ENCODE data around the gene TCFL5. TPM values are rescaled to one million over a fixed set of nuclear protein-coding genes. Genes with fewer than 3 reads are reported as not detected.

TCFL5 gene
- total and polyA plus RNA-seq, 10 of the 15 experiments (the other 5 are each of a cell fraction or from before 2014, with no cell fraction given) = 0.48 to 8.1 (median 3.8) TPM

DNA sequence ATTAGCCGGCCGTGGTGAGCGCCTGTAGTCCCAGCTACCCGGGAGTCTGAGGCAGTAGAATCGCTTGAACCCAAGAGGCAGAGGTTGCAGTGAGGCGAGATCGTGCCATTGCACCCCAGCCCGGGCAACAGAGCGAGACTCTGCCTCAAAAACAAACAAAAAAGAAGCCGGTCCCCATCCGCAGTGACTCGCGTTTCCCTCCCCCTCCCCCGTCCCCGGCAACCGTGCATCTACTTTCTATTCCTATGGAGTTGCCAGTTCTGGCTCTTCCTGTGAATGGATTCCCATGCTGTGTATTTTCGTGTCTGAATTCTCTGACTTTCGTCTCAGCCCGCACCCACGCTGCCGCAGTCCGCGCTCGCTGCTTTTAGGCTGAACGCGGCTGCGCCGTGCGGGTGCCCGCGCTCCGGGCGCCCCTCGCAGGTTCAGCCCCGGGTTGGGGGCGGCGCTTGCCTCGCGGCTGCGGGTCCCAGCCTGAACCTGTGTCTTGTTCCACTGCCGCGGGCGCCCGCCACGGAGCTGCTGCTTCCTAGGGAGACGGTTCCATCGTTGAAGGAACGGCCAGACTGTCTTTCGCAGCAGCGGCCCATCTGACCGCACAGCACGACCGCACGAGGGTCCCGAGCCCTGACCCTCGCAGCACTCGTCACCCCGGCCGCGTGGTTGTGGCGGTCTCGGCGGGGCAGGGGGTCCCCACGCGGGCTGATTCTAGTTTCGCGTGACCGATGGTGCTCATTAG is 66.4 kb downstream of the TCFL5 start:
- DNase-seq (ENCODE audit: low read depth, low spot score) = no peak
- H3K27ac ChIP-seq (ENCODE audit: control insufficient read depth, insufficient read depth) = peak overlapping the region; percentile 71
- intact Hi-C loops (cut with micrococcal nuclease; ENCODE audit: unreplicated experiment) = loop anchor here (2.0 kb wide), 1 partner anchor 176 kb away; no protein-coding TSS in a partner anchor
- no peaks in the 10 kb centered on the region; a peak in 1 of 4 replicates for H3K27me3 ChIP-seq (replicated peaks in 1 of 2; ENCODE audit: control insufficient read depth in 2 of 2, insufficient read depth in 2 of 2, low read length in 1 of 2)
- in situ Hi-C loops (cut with MboI) = loop anchor here (10.0 kb wide), 1 partner anchor 140 kb away; no protein-coding TSS in a partner anchor
- peaks cover 5 to 6% of the 10 kb centered on the region in 2 experiments for H3K36me3 ChIP-seq (ENCODE audit: control insufficient read depth in 2 of 2, insufficient read depth in 2 of 2, low read length in 1 of 2)
- ATAC-seq = peak; percentile 38
- RAD21 ChIA-PET (ENCODE audit: unreplicated experiment) = interaction anchor here (0.5 to 2.1 kb wide), 6 partner anchors 28 to 293 kb away, joined by 3 to 12 read pairs (median 5); no protein-coding TSS in a partner anchor
- SMC1A ChIA-PET (ENCODE audit: uncharacterized antibody, unreplicated experiment) = interaction anchor here (0.8 kb wide), 1 partner anchor 8 kb away, joined by 4 read pairs; no protein-coding TSS in a partner anchor
- peaks cover 7% of the 10 kb centered on the region for H3K79me2 ChIP-seq (ENCODE audit: control insufficient read depth, insufficient read depth, low read length)
- FAIRE-seq = no peak
- BruUV-seq (replicated peaks) = no TSS peak
- H3K4me1 ChIP-seq (ENCODE audit: control insufficient read depth, insufficient read depth, low read length) = peaks cover 19% of the 10 kb centered on the region
- CTCF ChIA-PET = interaction anchor here (1.1 to 5.0 kb wide), 2 partner anchors 12 to 171 kb away, joined by 3 to 43 read pairs; no protein-coding TSS in a partner anchor
- H4K20me1 ChIP-seq (ENCODE audit: control insufficient read depth, insufficient read depth) = no peaks in the 10 kb centered on the region
- peak overlapping the region; percentile 95 for H3K4me2 ChIP-seq (ENCODE audit: control insufficient read depth, insufficient read depth)
- H3K9me3 ChIP-seq (replicated peaks; ENCODE audit: control insufficient read depth, insufficient read depth, low read length) = no peaks in the 10 kb centered on the region
- H2AFZ ChIP-seq (ENCODE audit: control insufficient read depth, low read depth, low read length) = peak overlapping the region; percentile 77
- POLR2A ChIA-PET = interaction anchor here (1.5 to 3.1 kb wide), 7 partner anchors 10 to 293 kb away, joined by 3 to 19 read pairs (median 9); partner anchors contain the start of genes GID8, OGFR and SLCO4A1
- H3K4me3 ChIP-seq = peak overlapping the region; percentile 76
- peak overlapping the region; percentile 69 for H3K9ac ChIP-seq (ENCODE audit: control insufficient read depth, insufficient read depth, low read length)
- under 1% methylated on average over 67 of the region's 68 CpGs for WGBS (ENCODE audit: insufficient coverage, insufficient replicate concordance, low lambda C conversion rate, missing lambda C conversion rate)
- TF ChIP-seq GATAD2B (conservative IDR thresholded peaks at IDR 0.05; ENCODE audit: low read depth) (peak; percentile 76; the same call in 1 of the 2 replicates), CBFB (IDR thresholded peaks at IDR 0.05; ENCODE audit: low read depth) (0 out of 2 replicates have a peak, but pooled peaks have one; percentile 31), MYB (IDR thresholded peaks at IDR 0.05; ENCODE audit: borderline replicate concordance, low read depth, low read length) (no peak), TCF12 (IDR thresholded peaks at IDR 0.05; ENCODE audit: low read depth, low read length) (0 out of 2 replicates have a peak, but pooled peaks have one; percentile 12), EP300 (IDR thresholded peaks at IDR 0.05; ENCODE audit: borderline replicate concordance in 1 of 2, control insufficient read depth in 1 of 2, low read depth in 2 of 2, low read length in 2 of 2) (no peak), CHD1 (IDR thresholded peaks at IDR 0.05; ENCODE audit: low read depth, low read length) (no peak), POLR2A (IDR thresholded peaks at IDR 0.05; ENCODE audit: low read depth, low read length) (peak; percentile 67; the same call in 1 of the 2 replicates), RUNX3 (IDR thresholded peaks at IDR 0.05; ENCODE audit: low read length) (peak; percentile 19; the same call in 1 of the 2 replicates), ZNF384 (IDR thresholded peaks at IDR 0.05; ENCODE audit: borderline replicate concordance, low read depth, low read length) (peak; percentile 58), KDM1A (IDR thresholded peaks at IDR 0.05; ENCODE audit: borderline replicate concordance) (no peak), MYC (IDR thresholded peaks at IDR 0.05; ENCODE audit: insufficient read depth, insufficient read length, insufficient replicate concordance, low read length, severe bottlenecking) (no peak), TARDBP (IDR thresholded peaks at IDR 0.05; ENCODE audit: borderline replicate concordance) (no peak), EED (IDR thresholded peaks at IDR 0.05; ENCODE audit: low read depth) (peak; percentile 17; the same call in 1 of the 2 replicates), SREBF1 (IDR thresholded peaks at IDR 0.05; ENCODE audit: low read length) (no peak)
- TF ChIP-seq, protein P1, sequence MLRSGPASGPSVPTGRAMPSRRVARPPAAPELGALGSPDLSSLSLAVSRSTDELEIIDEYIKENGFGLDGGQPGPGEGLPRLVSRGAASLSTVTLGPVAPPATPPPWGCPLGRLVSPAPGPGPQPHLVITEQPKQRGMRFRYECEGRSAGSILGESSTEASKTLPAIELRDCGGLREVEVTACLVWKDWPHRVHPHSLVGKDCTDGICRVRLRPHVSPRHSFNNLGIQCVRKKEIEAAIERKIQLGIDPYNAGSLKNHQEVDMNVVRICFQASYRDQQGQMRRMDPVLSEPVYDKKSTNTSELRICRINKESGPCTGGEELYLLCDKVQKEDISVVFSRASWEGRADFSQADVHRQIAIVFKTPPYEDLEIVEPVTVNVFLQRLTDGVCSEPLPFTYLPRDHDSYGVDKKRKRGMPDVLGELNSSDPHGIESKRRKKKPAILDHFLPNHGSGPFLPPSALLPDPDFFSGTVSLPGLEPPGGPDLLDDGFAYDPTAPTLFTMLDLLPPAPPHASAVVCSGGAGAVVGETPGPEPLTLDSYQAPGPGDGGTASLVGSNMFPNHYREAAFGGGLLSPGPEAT (IDR thresholded peaks at IDR 0.05; ENCODE audit: low read depth) = no peak
- TF ChIP-seq, protein P2, sequence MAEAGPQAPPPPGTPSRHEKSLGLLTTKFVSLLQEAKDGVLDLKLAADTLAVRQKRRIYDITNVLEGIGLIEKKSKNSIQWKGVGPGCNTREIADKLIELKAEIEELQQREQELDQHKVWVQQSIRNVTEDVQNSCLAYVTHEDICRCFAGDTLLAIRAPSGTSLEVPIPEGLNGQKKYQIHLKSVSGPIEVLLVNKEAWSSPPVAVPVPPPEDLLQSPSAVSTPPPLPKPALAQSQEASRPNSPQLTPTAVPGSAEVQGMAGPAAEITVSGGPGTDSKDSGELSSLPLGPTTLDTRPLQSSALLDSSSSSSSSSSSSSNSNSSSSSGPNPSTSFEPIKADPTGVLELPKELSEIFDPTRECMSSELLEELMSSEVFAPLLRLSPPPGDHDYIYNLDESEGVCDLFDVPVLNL (IDR thresholded peaks at IDR 0.05; ENCODE audit: low read depth, low read length) = no peak
- TF ChIP-seq, protein P3, sequence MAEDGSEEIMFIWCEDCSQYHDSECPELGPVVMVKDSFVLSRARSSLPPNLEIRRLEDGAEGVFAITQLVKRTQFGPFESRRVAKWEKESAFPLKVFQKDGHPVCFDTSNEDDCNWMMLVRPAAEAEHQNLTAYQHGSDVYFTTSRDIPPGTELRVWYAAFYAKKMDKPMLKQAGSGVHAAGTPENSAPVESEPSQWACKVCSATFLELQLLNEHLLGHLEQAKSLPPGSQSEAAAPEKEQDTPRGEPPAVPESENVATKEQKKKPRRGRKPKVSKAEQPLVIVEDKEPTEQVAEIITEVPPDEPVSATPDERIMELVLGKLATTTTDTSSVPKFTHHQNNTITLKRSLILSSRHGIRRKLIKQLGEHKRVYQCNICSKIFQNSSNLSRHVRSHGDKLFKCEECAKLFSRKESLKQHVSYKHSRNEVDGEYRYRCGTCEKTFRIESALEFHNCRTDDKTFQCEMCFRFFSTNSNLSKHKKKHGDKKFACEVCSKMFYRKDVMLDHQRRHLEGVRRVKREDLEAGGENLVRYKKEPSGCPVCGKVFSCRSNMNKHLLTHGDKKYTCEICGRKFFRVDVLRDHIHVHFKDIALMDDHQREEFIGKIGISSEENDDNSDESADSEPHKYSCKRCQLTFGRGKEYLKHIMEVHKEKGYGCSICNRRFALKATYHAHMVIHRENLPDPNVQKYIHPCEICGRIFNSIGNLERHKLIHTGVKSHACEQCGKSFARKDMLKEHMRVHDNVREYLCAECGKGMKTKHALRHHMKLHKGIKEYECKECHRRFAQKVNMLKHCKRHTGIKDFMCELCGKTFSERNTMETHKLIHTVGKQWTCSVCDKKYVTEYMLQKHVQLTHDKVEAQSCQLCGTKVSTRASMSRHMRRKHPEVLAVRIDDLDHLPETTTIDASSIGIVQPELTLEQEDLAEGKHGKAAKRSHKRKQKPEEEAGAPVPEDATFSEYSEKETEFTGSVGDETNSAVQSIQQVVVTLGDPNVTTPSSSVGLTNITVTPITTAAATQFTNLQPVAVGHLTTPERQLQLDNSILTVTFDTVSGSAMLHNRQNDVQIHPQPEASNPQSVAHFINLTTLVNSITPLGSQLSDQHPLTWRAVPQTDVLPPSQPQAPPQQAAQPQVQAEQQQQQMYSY (CRISPR knock-in tag; IDR thresholded peaks at IDR 0.05) = 0 out of 2 replicates have a peak, but pooled peaks have one; percentile 14
